ENCODE results near the gene CD44. TPM values are rescaled to one million over a fixed set of nuclear protein-coding genes. Genes with fewer than 3 reads are reported as not detected.

The CD44 gene
- total RNA-seq, 4 donors from 2014 or later, result 211 to 319 (median 266) TPM

GRCh38 chr11:35146074-35146521 is 7.1 kb downstream of the CD44 start:
- Histone ChIP-seq H3K4me1 (peaks cover 9 to 94% (median 24%) of the 10 kb centered on the region in 3 donors), H3K36me3 (no peaks in the 10 kb centered on the region), H3K9me3 (no peaks in the 10 kb centered on the region), H3K27me3 (no peaks in the 10 kb centered on the region), H3K27ac (peak overlapping the region in 3 of 4 donors; percentile 30 to 36 (median 34)), H3K4me3 (no peak overlapping the region)
- 61 to 71% methylated on average over 7 of the region's 7 CpGs for WGBS, 2 donors (ENCODE audit: low coverage in 1 of 2)
- TF ChIP-seq CTCF (IDR thresholded peaks at IDR 0.05) (no peak), POLR2AphosphoS5 (IDR thresholded peaks at IDR 0.05) (no peak), POLR2A (IDR thresholded peaks at IDR 0.05) (no peak), EP300 (IDR thresholded peaks at IDR 0.05) (no peak)
- ATAC-seq, result no peak

GRCh38 chr11:35146711-35147110 is 7.7 kb downstream of the CD44 start:
- 55 to 58% methylated on average over 2 of the region's 2 CpGs for WGBS, 2 donors (ENCODE audit: low coverage in 1 of 2)
- no peaks in the 10 kb centered on the region for H3K36me3 ChIP-seq
- H3K4me3 ChIP-seq, result no peak overlapping the region
- peaks cover 9 to 94% (median 24%) of the 10 kb centered on the region in 3 donors for H3K4me1 ChIP-seq
- peak overlapping the region in 2 of 4 donors; percentile 34 to 36 for H3K27ac ChIP-seq
- no peaks in the 10 kb centered on the region for H3K27me3 ChIP-seq
- H3K9me3 ChIP-seq, result no peaks in the 10 kb centered on the region
- TF ChIP-seq CTCF (IDR thresholded peaks at IDR 0.05) (no peak), POLR2A (IDR thresholded peaks at IDR 0.05) (no peak), EP300 (IDR thresholded peaks at IDR 0.05) (no peak), POLR2AphosphoS5 (IDR thresholded peaks at IDR 0.05) (peak; percentile 29)
- ATAC-seq, result no peak

- WGBS, 2 donors (ENCODE audit: low coverage in 1 of 2), result no CpG with 5 or more reads among the region's 1 CpG
- Histone ChIP-seq H3K4me1 (peaks cover 9 to 94% (median 24%) of the 10 kb centered on the region in 3 donors), H3K27me3 (no peaks in the 10 kb centered on the region), H3K4me3 (no peak overlapping the region), H3K36me3 (no peaks in the 10 kb centered on the region), H3K9me3 (no peaks in the 10 kb centered on the region), H3K27ac (peak overlapping the region in 1 of 4 donors; percentile 36)
- no peak for TF ChIP-seq POLR2AphosphoS5 (IDR thresholded peaks at IDR 0.05)
- no peak for ATAC-seq
Observed at GRCh38 chr11:35147235-35147634, 8.3 kb downstream of the CD44 start.

- Histone ChIP-seq H3K4me3 (no peak overlapping the region), H3K4me1 (peaks cover 9 to 92% (median 23%) of the 10 kb centered on the region in 3 donors), H3K9me3 (no peaks in the 10 kb centered on the region), H3K27ac (peak overlapping the region in 1 of 4 donors; percentile 9), H3K27me3 (no peaks in the 10 kb centered on the region), H3K36me3 (no peaks in the 10 kb centered on the region)
- WGBS, 2 donors (ENCODE audit: low coverage in 1 of 2), result 78 to 98% methylated on average over 3 to 4 of the region's 5 CpGs
- no peak for ATAC-seq
- no peak for TF ChIP-seq EP300 (IDR thresholded peaks at IDR 0.05)
- TF ChIP-seq POLR2A (IDR thresholded peaks at IDR 0.05), result no peak
- peak; percentile 3 for TF ChIP-seq POLR2AphosphoS5 (IDR thresholded peaks at IDR 0.05)
- no peak for TF ChIP-seq CTCF (IDR thresholded peaks at IDR 0.05)
Observed at GRCh38 chr11:35148163-35148837, 9.3 kb downstream of the CD44 start.

GRCh38 chr11:35150454-35150853 is 11.5 kb downstream of the CD44 start:
- Histone ChIP-seq H3K4me1 (peaks cover 6 to 70% (median 7%) of the 10 kb centered on the region in 3 donors), H3K27me3 (no peaks in the 10 kb centered on the region), H3K27ac (no peak overlapping the region), H3K4me3 (no peak overlapping the region), H3K9me3 (no peaks in the 10 kb centered on the region), H3K36me3 (no peaks in the 10 kb centered on the region)
- no peak for TF ChIP-seq CTCF (IDR thresholded peaks at IDR 0.05)
- no peak for TF ChIP-seq POLR2AphosphoS5 (IDR thresholded peaks at IDR 0.05)
- TF ChIP-seq POLR2A (IDR thresholded peaks at IDR 0.05), result no peak
- no peak for TF ChIP-seq EP300 (IDR thresholded peaks at IDR 0.05)
- ATAC-seq, result no peak
- 74 to 90% methylated on average over 2 to 3 of the region's 3 CpGs for WGBS, 2 donors (ENCODE audit: low coverage in 1 of 2)

Data from gastroesophageal sphincter (tissue), 4 donors.